Neural cell (in vitro differentiated cells): ENCODE results near the gene PRLH. TPM values are rescaled to one million over a fixed set of nuclear protein-coding genes. Genes with fewer than 3 reads are reported as not detected.

Source experiments
- H2AFZ ChIP-seq: fragments of 200-600, 300-800 bp; sonication (generic), shearing (Covaris generic); 2 replicates; pipeline ENCODE4 v1.6.0; 2014; ENCODE audit warnings: low read depth, mild to moderate bottlenecking, antibody characterized with exemption, low read length, moderate library complexity
- H3F3A ChIP-seq: fragments of 200-600 bp; shearing (Covaris generic); 2 replicates; pipeline ENCODE4 v1.6.1; 2016; ENCODE audit warnings: mild to moderate bottlenecking, moderate library complexity, mixed read lengths, antibody characterized with exemption, low read length; ENCODE audit not compliant: insufficient read depth, poor library complexity, severe bottlenecking
- H3K27ac ChIP-seq: fragments of 200-600, 300-800 bp; sonication (generic), shearing (Covaris generic); 2 replicates; pipeline ENCODE4 v1.5.1; 2014; ENCODE audit warnings: mild to moderate bottlenecking, low read length, moderate library complexity
- H3K27me3 ChIP-seq: fragments of 300-800, 200-600 bp; sonication (generic), shearing (Covaris generic); 2 replicates; pipeline ENCODE4 v1.6.0; 2014; ENCODE audit warnings: mild to moderate bottlenecking, low read depth, low read length, moderate library complexity; ENCODE audit not compliant: insufficient read depth
- H3K36me3 ChIP-seq: fragments of 300-800, 200-600 bp; sonication (generic), shearing (Covaris generic); 2 replicates; pipeline ENCODE4 v1.5.1; 2014; ENCODE audit warnings: mild to moderate bottlenecking, antibody characterized with exemption, low read length, moderate library complexity; ENCODE audit not compliant: insufficient read depth
- H3K4me2 ChIP-seq: fragments of 300-800, 200-600 bp; sonication (generic), shearing (Covaris generic); 2 replicates; pipeline ENCODE4 v1.6.0; 2014; ENCODE audit warnings: mild to moderate bottlenecking, low read length
- H3K4me3 ChIP-seq: fragments of 300-800, 200-600 bp; sonication (generic), shearing (Covaris generic); 2 replicates; pipeline ENCODE4 v1.5.1; 2014; ENCODE audit warnings: mild to moderate bottlenecking, low read length, moderate library complexity
- H3K79me2 ChIP-seq: fragments of 200-600 bp; shearing (Covaris generic); replicated peaks from 2 replicates; pipeline ENCODE4 v1.6.0; 2014; ENCODE audit warnings: mild to moderate bottlenecking, low read length, moderate library complexity; ENCODE audit not compliant: insufficient read depth
- H3K9ac ChIP-seq: fragments of 300-800, 200-600 bp; sonication (generic), shearing (Covaris generic); 2 replicates; pipeline ENCODE4 v1.6.1; 2016; ENCODE audit warnings: mild to moderate bottlenecking, low read length, mixed read lengths
- H3K9me2 ChIP-seq: fragments of 200-600 bp; shearing (Covaris generic); 2 replicates; pipeline ENCODE4 v1.6.1; 2016; ENCODE audit warnings: mild to moderate bottlenecking, low read length, mixed read lengths; ENCODE audit not compliant: insufficient read depth
- H3K9me3 ChIP-seq: fragments of 200-600, 300-800 bp; sonication (generic), shearing (Covaris generic); 2 replicates; pipeline ENCODE4 v1.6.1; 2016; ENCODE audit warnings: mild to moderate bottlenecking, mixed run types, low read length, moderate library complexity, mixed read lengths
- H4K20me1 ChIP-seq: fragments of 200-600 bp; shearing (Covaris generic); 2 replicates; pipeline ENCODE4 v1.6.1; 2016; ENCODE audit warnings: mild to moderate bottlenecking, mixed run types; ENCODE audit not compliant: insufficient read depth
- CTCF ChIP-seq: fragments of 450-650 bp; IDR thresholded peaks from 2 replicates; pipeline ENCODE4 v1.5.1; 2014; ENCODE audit warnings: antibody characterized with exemption, mild to moderate bottlenecking, moderate library complexity; ENCODE audit not compliant: poor library complexity, severe bottlenecking
- EP300 ChIP-seq: fragments of 450-650 bp; conservative IDR thresholded peaks from 2 replicates; pipeline ENCODE4 v1.6.1; 2014; ENCODE audit warnings: antibody characterized with exemption, mild to moderate bottlenecking, moderate library complexity; ENCODE audit not compliant: poor library complexity, severe bottlenecking
- EZH2 ChIP-seq: fragments of 200-600, 300-800 bp; shearing (Covaris generic), sonication (generic); IDR thresholded peaks from 2 replicates; pipeline ENCODE4 v1.6.1; 2014; ENCODE audit warnings: antibody characterized with exemption, low read length, borderline replicate concordance, mild to moderate bottlenecking; ENCODE audit not compliant: insufficient read depth, poor library complexity, severe bottlenecking
- MXI1 ChIP-seq: fragments of 450-650 bp; conservative IDR thresholded peaks from 2 replicates; pipeline ENCODE4 v1.6.1; 2014; ENCODE audit warnings: antibody characterized with exemption, mild to moderate bottlenecking; ENCODE audit not compliant: poor library complexity, severe bottlenecking
- POLR2AphosphoS5 ChIP-seq: IDR thresholded peaks from 2 replicates; pipeline ENCODE4 v1.6.1; 2012
- RAD21 ChIP-seq: fragments of 450-650 bp; conservative IDR thresholded peaks from 2 replicates; pipeline ENCODE4 v1.6.1; 2014; ENCODE audit warnings: antibody characterized with exemption, mild to moderate bottlenecking, moderate library complexity
- REST ChIP-seq: IDR thresholded peaks from 2 replicates; pipeline ENCODE4 v1.6.1; 2012; ENCODE audit warnings: borderline replicate concordance
- SMC3 ChIP-seq: fragments of 450-650 bp; conservative IDR thresholded peaks from 2 replicates; pipeline ENCODE4 v1.6.1; 2014; ENCODE audit warnings: antibody characterized with exemption, mild to moderate bottlenecking, moderate library complexity; ENCODE audit not compliant: poor library complexity
- TAF1 ChIP-seq: IDR thresholded peaks from 2 replicates; pipeline ENCODE4 v1.6.1; 2012; ENCODE audit warnings: low read depth
- polyA plus RNA-seq: library from polyadenylated mRNA; depleted of rRNA; stranded (reverse); fragments of >200 nt; gene quantifications from 2 replicates; pipeline ENCODE4 v1.2.3, GENCODE V29; 2014

Gene PRLH
- polyA plus RNA-seq, 1 donor from 2014 or later, result not detected

- no peaks in the 10 kb centered on the region for H3K36me3 ChIP-seq
- H3K4me3 ChIP-seq, result no peak overlapping the region
- H3K79me2 ChIP-seq, result no peaks in the 10 kb centered on the region
- no peaks in the 10 kb centered on the region for H4K20me1 ChIP-seq
- H2AFZ ChIP-seq, result no peak overlapping the region
- no peaks in the 10 kb centered on the region for H3F3A ChIP-seq
- no peak for TF ChIP-seq POLR2AphosphoS5
- no peak for TF ChIP-seq MXI1
- TF ChIP-seq CTCF, result no peak
- no peak for TF ChIP-seq EP300
- no peak for TF ChIP-seq TAF1
- TF ChIP-seq SMC3, result no peak
- no peak for TF ChIP-seq EZH2
- TF ChIP-seq REST, result no peak
- no peak for TF ChIP-seq RAD21
- H3K27ac ChIP-seq, result no peak overlapping the region
- no peak overlapping the region for H3K9ac ChIP-seq
- no peak overlapping the region for H3K4me2 ChIP-seq
- H3K27me3 ChIP-seq, result no peaks in the 10 kb centered on the region
- no peaks in the 10 kb centered on the region for H3K9me3 ChIP-seq
- no peaks in the 10 kb centered on the region for H3K9me2 ChIP-seq
These were observed 2.7 kb downstream of the PRLH start for GRCh38 chr2:237569041-237569440.

- H3K36me3 ChIP-seq, result no peaks in the 10 kb centered on the region
- no peak overlapping the region for H3K9ac ChIP-seq
- H3K4me3 ChIP-seq, result no peak overlapping the region
- H3K9me3 ChIP-seq, result no peaks in the 10 kb centered on the region
- no peak for TF ChIP-seq SMC3
- TF ChIP-seq MXI1, result no peak
- no peak for TF ChIP-seq REST
- TF ChIP-seq EZH2, result no peak
- TF ChIP-seq EP300, result no peak
- TF ChIP-seq RAD21, result no peak
- TF ChIP-seq TAF1, result no peak
- TF ChIP-seq CTCF, result no peak
- no peak for TF ChIP-seq POLR2AphosphoS5
- H3K27me3 ChIP-seq, result no peaks in the 10 kb centered on the region
- H3K79me2 ChIP-seq, result no peaks in the 10 kb centered on the region
- no peak overlapping the region for H2AFZ ChIP-seq
- no peaks in the 10 kb centered on the region for H3F3A ChIP-seq
- H3K9me2 ChIP-seq, result no peaks in the 10 kb centered on the region
- H3K27ac ChIP-seq, result no peak overlapping the region
- H4K20me1 ChIP-seq, result no peaks in the 10 kb centered on the region
- H3K4me2 ChIP-seq, result no peak overlapping the region
These were observed 3.5 kb downstream of the PRLH start for GRCh38 chr2:237569896-237570295.
